Peyer's patch (tissue), 4 donors: ENCODE data around the gene ZNF222.

ENCODE experiments used
- POLR2A ChIP-seq, 2 donors: fragments of 450-650 bp; IDR thresholded peaks; one replicate each; pipeline ENCODE4 v1.5.1; 2017; ENCODE audit warnings: antibody characterized with exemption in 2 of 2, mild to moderate bottlenecking in 2 of 2, moderate library complexity in 2 of 2
- TF ChIP-seq, protein P1 (sequence below), 6 experiments: fragments of 450-650 bp in 4 of 6; fragments of 200-600 bp in 2 of 6; sonication (generic) in 1 of 6; IDR thresholded peaks; one replicate each; pipeline ENCODE4 v1.5.1; 2017 to 2019; ENCODE audit warnings: antibody characterized with exemption in 6 of 6, mild to moderate bottlenecking in 3 of 6, moderate library complexity in 1 of 6

DNA sequence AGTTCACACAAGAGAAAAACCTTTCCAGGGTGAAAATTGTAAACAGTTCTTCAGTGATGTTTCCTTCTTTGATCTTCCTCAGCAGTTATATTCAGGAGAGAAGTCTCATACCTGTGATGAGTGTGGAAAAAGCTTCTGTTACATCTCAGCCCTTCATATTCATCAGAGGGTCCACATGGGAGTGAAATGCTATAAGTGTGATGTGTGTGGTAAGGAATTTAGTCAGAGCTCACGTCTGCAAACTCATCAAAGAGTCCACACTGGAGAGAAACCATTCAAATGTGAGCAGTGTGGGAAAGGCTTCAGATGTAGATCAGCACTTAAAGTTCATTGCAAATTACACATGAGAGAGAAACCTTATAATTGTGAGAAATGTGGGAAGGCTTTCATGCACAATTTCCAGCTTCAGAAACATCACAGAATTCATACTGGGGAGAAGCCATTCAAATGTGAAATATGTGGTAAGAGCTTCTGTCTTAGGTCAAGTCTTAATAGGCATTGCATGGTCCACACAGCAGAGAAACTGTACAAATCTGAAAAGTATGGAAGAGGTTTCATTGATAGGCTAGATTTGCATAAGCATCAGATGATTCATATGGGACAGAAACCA lies 6.9 kb downstream of the ZNF222 start:
- no peak for TF ChIP-seq POLR2A (IDR thresholded peaks at IDR 0.05)
- TF ChIP-seq, protein P1, sequence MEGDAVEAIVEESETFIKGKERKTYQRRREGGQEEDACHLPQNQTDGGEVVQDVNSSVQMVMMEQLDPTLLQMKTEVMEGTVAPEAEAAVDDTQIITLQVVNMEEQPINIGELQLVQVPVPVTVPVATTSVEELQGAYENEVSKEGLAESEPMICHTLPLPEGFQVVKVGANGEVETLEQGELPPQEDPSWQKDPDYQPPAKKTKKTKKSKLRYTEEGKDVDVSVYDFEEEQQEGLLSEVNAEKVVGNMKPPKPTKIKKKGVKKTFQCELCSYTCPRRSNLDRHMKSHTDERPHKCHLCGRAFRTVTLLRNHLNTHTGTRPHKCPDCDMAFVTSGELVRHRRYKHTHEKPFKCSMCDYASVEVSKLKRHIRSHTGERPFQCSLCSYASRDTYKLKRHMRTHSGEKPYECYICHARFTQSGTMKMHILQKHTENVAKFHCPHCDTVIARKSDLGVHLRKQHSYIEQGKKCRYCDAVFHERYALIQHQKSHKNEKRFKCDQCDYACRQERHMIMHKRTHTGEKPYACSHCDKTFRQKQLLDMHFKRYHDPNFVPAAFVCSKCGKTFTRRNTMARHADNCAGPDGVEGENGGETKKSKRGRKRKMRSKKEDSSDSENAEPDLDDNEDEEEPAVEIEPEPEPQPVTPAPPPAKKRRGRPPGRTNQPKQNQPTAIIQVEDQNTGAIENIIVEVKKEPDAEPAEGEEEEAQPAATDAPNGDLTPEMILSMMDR (IDR thresholded peaks at IDR 0.05): no peak
